UCSD-AML1 (cell line): ENCODE measurements around the gene CABP4.

Experiments
- DNase-seq: peaks from one replicate; lab custom pipeline; 2025; ENCODE audit not compliant: unreplicated experiment; lab: John Stamatoyannopoulos, UW

The CABP4 gene

DNA sequence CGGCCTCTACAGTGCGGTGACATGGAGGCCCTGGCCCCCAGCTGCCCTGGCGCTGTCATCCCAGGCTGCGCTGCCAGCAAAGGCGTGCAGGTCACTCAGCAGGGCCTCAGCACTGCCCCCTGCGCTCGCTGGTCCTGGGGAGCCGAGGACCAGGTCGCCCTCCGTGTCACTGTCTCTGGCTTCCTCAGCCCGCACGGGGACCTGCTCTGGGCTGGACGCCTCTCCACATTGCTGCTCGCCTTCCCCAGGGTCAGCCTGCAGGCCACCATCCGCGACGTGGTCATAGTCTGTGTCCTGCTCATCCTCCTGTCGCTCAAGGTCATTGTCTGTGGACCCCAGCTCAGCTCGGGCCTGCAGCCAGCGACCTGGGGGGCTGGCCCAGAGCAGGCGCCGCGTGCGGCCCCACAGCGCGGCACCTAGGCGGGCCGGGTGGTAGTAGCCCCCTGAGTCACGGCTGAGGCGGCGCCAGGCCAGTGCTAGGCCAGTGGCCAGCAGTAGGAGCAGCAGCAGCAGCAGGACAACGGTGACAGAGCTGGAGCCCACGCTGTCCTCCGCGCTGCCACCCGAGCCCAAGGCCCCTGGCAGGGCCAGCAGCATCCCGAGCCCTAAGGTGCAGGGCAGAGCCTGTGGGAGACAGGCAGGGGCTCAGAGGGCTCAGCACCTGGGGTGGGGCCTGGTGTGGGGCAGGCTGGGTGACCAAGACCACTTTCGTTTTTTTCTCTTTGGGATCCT is 19.3 kb upstream of the CABP4 start:
- DNase-seq, result no peak

DNA sequence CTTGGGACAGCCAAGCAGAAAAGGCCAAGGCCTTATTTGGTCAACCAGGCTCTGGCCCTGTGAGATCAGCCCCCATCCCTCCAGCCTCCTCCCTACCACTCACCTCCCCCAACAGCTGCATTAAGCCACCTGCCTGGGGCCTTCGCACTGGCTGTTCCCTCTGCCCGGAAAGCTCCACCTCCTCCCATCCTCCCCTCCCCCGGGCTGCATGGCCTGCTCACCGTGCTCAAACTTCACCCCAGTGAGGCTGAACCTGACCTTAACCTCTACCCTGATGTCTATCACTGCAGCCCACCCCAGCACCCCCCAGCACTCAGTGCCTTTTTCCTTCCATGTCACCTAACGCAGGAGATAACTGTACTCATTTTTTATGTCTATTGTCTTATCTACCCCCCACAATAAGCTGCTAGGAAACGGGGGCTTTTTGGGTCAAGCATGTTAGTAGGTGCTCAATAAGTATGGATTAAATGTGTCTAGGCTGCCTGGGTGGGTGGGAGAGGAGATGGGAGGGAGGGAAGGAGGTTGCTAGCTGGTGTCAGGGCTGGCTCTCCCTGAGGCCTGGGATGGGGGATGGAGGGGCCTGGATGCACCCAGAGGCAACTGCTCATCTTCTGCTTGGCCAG is 18.6 kb upstream of the CABP4 start:
- DNase-seq, result peak; percentile 61

DNA sequence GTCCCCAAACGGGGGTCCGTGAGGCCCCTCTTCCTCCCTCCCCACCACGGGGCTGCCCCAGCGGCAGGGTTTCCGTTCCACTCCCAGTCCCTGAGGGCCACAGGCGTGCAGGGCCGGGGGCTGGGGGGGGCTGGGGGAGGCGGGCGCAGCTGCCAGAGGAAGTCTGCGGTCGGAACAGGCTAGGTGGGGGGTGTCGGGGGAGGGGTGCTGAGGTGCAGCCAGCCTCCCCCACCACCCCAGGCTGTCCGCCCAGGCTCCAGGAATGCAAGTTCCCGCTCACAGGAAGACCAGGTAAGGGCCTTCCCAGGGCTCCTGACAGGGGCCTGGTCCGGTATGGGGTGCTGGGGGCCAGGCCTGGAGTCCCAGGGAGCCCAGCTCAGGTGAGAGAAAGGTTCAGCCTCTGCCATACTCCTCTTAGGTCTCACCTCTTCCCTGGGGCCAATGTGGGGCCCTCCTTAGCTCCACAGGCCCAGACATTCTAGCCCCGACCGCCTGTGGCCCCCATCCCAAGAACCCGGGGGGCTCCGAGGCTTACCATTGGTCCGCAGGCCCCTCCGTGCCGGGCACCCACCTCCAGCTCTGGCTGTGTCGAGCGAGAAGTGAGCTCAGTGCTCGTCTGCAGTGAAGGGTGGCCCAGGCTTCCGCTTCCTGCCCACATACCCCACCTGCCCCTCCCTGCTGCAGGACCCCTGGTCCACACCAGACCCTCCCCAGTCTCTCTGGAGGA is 17.9 kb upstream of the CABP4 start, which contains the start of gene PTPRCAP:
TSS of gene PTPRCAP (minus strand) at position 601 of the 727 bp plus-strand sequence. CDS start at position 538, 63 bp downstream.
- DNase-seq, result peak; percentile 82

DNA sequence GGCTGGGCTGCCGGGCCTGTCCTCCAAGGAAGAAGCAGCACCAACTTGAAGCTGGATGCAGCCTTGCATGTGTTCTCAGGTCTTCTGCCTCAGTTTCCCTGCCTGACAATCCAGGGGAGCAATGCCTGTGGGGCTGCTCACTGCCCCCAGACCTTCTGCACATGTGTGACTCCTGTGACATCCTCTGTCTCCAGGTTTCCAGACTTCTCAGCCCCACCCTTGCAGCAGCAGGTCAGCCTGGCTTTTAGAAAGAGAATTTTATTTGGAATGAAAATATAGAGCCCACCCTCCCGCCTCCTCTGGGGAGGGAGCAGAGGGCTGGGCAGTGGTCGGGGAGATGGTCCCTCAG is 17.4 kb upstream of the CABP4 start:
- no peak for DNase-seq

DNA sequence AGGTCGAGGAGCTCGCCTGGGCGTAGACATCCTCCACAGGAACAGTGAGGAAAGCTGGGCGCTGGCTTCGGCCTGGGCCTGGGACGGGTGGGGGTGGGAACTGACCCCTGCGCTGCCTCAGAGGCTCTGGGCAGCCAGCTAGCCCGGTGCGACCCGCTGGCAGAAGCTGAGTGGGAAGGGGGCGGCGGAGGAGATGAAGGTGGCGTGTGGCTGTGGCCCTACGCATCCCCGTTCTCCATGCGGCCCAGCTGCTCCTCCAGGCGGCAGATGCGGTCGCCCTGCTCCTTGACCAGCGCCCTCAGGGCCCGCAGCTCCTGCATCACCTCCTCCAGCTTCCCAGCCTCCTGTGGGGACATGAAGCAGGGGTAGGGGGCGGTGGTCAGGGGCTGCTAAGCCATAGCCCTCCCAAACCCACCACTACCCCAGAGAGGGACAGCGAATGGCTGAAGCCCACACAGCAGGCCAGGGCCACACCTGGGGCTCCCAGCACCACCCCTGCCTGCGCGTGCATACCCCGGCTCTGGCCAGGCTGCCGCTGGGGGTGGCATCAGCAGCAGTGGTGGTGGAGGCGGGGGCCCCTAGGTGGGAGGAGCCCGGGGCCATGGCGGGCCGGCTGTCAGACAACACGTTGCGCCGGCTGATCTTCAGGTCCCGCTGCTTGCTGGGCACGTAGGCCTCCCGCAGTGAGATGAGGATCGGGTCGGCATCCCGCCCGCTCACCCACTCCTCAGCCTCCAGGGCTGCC is 16.8 kb upstream of the CABP4 start:
- DNase-seq, result no peak

DNA sequence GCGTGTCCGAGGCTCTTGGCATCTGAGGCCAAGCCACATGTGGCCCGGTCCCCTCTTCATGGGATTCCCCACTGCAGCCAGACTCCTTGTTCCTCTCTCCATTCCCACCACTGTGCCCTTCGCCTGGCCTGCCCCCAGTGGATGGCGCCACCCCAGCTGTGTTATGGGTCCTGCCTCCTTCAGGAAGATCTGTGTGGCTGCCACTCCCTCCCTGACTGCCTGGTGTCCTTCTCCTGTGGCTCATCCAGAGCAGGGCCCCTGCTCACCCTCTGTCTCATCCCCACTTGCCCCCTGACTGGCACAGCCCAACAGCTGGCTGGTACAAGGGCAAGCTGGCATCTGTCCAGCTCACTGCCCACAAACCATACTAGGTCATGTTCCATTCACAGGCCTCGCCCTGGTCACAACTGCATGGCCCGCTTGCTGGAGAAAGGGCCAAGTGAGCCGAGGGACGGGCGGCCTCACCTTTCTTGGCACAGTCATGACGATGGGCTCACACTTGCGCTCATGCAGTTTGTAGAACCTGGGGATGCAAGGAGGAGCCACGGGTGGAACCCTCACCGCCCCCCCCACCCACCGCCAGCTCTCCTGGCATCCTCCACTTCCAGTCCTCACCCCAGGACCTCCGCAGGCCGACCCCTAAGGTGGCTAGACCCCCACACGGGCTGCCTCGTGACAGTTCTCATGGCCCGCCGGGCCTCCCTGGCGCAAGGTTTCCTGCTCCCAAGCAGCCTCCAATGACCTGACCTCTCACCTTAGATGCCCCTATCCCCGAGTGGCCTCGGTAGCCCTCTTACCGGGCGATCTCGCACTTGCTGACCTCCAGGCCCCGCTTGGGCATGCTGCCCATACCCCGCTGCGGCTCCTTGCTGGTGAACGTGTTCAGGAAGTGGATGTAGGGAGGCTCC is 15.6 kb upstream of the CABP4 start:
- DNase-seq, result peak; percentile 71

DNA sequence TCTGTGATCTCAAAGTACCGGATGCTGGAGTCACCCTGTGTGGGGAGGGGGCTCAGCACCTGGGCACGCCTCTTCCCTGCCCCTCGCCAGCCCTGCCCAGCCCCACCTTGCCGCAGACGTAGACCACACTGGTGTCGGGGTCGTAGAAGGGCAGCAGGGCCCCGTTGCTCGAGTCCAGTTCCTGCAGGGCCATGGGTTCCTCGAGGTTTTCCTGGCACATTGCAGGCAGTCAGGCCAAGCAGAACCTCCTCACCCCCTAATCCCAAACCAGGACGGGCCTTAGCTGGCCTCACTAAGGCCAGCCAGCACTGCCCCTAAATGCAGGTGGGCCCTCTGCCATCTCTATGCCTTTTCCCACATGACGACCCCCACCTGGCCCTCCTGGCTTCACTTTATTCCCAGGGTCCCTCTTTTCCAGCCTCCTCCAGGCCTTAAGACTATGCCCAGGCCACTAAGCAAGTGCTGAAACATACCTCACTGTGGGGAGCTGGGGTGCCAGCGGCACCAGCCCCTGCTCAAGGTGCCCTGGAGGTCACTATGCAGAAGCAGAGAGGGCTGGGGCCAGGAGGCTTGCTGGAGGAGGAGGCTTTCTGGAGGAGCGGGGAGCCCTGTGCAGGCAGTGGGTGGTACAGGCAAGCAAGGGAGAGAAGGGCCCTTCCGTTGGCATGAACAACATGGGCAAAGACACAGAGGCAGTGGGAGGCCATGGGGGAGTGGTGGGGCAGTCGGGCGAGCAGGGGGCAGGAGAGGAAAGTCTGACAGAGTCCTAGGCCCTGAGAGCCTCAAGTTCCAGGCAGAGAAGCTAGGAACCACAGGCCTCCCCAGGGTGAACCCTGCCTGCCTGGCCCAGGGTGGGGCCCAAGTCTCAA is 14.7 kb upstream of the CABP4 start:
- DNase-seq, result no peak

DNA sequence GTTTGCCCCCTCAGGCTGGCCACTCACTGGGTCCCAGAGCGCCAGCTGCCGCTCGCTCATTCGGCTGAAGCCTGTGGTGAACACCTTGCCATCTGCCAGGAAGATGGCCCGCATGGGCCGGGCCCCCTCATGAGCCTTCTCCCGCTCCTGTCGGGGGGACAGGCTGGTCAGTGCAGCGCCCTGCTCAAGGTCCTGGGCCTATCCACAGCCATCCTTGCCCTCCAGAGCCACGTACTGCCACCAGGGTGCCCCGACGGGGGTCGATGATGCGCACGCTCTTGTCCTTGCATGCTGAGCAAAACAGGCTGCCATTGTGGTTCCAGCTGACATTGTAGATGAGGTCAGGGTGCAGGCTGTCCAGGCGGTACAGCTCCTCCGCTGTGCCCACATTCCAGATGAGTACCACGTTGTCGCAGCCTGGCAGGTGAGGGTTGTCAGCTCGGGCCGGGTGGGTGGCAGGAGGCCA is 14.0 kb upstream of the CABP4 start:
- DNase-seq, result no peak

DNA sequence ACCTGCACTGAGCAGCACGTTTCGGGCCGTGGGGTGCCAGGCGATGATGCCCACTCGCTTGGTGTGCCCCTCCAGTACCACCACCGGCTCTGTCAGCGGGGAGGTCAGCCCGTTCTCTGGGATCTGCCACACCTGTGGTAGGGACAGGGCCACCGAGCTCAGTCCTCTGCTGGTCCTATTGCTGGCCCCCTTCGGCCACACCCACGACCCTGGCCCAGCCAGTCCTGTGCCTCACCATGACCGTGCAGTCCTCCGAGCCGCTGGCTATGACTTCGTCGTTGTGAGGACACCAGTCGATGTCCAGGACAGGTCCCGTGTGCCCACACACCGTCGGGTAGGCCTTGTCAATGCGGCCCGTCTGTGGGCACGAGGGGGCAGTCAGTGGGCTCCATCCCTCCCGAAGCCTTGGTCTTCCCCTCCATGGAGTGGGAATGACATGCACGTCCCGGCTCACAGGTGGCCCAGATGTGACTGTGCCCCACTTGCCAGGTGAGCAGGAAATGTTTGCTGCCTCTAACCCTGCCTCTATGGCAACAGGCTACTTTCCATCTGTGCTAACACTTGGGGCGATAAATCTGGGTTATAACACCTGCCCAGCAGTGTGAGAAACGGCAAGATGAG is 13.3 kb upstream of the CABP4 start:
- no peak for DNase-seq

DNA sequence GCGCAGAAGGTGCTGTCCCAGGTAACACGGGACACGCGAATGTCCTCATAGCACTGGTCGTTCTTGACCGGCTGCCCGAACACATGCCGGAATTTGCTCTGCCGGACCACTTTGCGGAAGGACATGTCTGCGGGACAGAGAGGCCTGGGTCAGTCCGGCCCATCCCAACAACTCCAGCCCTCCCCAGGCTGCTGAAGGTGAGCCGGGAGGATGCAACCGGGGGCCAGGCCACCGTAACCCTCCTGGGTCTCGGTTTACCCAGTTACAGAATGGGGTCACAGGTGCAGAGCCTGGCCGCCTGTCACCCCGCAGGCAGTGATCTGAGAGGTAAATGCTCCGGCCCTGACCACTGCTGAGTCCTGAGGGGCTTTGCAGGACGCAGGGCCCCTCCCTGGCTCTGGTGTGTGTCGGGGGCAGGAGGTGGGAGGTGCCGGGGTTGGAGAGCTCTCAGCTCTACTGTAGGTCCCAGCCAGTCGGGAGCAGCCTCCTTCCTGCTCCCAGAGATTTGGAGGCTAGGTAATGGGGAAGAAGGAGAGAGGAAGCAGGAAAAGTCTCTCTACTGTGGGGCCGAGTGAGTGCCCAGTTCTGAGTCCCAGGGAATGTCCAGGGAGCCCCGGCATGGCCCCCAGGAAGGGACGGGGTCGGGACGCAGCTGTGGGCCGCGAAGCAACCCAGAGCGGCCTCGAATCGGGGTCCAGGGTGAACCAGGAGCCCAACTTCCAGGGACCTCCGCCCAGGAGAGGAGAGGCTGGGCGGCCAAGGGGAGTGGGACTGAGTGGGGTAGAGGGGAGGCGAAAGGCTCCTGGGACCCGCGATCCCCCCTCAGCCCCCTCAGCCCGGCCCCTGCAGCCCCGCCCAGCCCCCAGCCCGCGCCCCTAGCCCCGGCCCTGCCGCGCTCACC is 12.4 kb upstream of the CABP4 start:
- DNase-seq, result no peak

DNA sequence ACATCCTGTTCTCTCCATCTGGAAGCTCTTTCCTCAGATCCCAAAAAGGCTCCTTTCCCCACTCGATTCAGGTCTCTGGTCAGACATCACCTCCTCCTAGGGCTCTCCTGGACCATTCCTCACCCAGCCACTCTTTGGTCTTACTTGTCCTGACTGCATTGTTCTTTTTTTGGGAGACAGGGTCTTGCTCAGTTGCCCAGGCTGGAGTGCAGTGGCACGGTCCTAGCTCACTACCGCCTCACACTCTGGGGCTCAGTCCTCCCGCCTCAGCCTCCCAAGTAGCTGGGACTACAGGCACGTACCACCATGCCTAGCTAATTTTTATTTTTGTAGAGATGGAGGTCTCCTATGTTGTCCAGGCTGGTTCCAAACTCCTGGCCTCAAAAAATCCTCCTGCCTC is 9.6 kb upstream of the CABP4 start:
- DNase-seq, result no peak

DNA sequence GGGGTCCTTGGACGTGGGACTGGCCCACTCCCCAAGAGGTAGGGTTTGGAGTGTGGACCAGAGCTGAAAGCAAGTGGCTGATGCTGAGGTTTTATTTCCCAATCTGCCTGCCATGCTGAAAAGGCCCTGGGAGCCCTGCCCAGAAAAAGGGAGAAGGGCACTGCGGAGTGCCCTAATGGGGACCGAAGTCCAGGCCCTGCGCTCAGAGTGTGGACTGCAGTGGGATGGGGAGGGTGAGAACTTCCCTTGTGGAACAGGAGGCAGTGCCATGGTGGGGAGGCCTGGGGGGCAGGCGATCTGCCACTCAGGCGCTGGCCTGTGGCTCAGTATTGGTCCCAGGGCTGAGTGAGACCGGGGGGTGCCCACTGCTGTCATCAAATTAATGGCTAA is 6.9 kb upstream of the CABP4 start:
- no peak for DNase-seq

DNA sequence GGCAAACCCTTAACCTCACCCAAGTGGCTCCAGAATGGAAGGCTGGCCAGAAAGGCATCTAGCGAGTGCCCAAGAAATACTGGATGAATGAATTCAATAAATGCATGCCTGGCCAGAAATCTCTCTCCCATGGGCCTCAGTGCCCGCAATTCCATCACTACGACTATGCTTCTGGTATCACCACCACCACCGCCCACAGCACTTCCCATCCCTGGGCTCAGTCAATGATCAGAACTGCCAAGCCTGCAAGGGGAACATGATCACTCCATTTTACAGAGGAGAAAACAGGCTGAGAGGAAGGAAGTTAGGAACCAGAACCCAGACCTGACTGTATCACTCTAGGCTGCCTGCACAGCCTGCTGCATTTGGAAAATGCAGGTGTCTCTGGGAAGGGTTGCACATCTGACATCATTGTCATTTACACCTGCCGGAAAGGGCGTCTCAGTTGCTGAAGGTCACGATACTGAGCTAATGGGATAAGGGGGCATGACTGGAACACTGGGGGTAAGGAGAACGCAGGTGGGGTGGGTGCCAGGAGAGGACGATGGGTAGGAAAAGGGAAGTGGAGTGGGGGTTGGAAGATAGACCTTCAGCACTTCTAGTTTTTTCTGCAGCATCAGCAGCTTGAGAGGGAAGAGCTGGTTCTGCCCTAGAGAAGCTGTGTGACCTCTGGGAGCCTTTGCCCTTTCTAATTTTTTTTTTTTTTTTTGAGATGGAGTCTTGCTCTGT is 5.9 kb upstream of the CABP4 start:
- peak; percentile 42 for DNase-seq

DNA sequence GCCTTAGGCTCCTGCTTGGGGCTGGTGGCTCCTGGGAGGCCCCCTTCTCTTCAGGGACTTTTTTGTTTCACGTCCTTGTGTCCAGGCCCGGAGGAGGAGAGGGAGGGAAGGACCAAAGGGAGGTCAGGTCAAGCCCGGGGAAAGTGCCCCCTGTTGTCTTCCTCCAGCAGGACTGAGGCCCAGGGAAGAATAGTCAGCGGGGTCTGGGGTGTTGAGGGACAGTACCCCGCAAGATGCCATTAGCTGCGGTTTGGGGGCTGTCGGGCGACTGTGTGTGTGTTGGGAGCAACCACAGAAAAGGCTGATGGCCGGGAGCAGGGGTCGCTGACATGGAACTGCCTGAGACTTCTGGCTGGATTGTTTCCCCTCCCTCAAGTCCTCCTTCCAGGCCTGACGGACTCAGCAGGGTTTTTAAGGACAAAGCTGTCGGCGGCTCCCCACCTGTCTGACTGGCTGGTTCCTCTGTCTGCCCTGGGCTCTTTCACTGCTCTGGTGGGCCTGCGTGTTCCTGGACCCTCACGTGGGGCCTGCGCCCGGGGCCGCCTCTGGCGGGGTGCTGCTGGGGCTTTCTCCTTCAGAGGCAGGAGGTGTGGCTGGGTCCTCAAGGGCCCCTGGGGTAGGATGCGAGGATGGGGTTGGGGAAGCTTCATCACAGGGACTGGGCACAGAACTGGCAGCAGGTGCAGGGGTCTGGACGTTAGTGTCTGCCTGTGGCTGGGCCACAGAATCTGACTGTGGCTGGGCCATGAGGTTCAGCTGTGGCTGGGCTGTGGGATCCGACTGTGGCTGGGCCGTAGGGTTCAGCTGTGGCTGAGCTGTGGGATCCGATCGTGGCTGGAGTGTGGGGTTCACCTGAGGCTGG is 4.1 kb upstream of the CABP4 start:
- no peak for DNase-seq

DNA sequence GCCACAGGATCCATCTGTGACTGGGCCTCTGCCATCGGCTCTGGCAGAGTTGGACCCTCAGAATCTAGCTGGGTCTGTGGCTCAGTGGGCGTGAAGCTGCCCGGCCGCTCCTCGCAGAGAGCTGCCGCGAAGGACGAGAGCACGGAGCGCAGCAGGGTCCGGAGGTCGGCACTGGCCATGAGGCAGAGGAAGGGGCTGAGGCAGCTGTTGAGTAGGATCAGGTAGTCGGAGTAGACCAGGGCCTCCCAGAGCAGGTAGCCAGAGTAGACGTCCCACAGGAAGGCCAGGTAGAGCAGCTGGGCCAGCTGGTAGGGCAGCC is 3.5 kb upstream of the CABP4 start:
- DNase-seq, result no peak

DNA sequence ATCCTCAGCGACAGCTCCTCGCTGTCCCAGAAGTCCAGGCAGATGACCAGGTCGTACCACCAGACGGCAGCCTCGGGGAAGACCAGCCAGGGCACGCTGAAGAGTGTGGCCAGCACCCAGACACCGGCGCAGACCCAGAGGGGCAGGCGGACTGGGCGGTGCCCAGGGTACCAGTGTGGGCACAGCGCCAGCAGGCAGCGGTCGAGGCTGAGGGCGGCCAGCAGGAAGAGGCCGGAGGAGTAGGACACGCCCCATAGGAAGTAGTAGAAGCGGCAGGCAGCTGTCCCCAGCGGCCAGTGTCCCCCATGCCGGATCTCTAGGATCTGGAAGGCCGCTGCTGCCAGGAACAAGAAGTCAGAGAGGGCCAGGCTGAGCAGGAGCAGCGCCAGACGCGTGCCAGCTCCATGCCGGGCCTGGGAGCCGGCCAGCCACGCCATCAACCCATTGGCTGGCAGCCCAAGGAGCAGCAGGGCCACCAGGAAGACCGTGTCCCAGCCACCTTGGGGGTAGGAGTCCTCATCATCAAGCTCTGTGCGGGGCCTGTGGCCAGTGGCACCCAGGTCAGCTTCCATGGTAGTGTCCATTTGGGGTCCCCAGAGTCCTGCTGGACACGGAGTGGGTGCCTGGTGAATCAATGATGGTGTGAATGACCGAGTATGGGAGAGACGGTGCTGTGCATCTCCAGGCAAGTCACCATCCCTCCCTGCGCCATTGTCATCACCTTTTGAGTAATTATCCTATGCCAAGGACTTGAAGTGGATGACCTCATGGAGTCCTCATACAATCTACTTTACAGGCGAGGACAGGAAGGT is 2.8 kb upstream of the CABP4 start, which contains the start of gene GPR152:
TSS of gene GPR152 (minus strand) at position 589 of the 812 bp plus-strand sequence. CDS start at position 584, 5 bp downstream.
- DNase-seq, result no peak
